Kidney (tissue), 14 donors: ENCODE data around the gene MREG. TPM values are rescaled to one million over a fixed set of nuclear protein-coding genes. Genes with fewer than 3 reads are reported as not detected.

Experiments used
- DNase-seq, 5 donors: peaks; one replicate each; pipeline ENCODE4 v3.0.0-alpha.2; 2013 to 2020
- FAIRE-seq: peaks from 2 replicates; lab custom pipeline; 2012; peaks lifted over from hg19 to GRCh38; lab: Jason Lieb, UNC
- H3K27ac ChIP-seq, 2 donors: one replicate each; pipeline ENCODE4 v1.7.0; 2013; ENCODE audit warnings: low read depth in 2 of 2, low read length in 2 of 2, inconsistent platforms in 1 of 2
- H3K27me3 ChIP-seq: one replicate; pipeline ENCODE4 v1.7.1; 2013; ENCODE audit warnings: low read length, inconsistent platforms; ENCODE audit not compliant: control insufficient read depth, insufficient read depth
- H3K36me3 ChIP-seq, 3 donors: one replicate each; pipeline versions ENCODE4 v1.7.0 to v1.7.1; 2013; ENCODE audit warnings: low read length in 3 of 3, control low read depth in 1 of 3, inconsistent platforms in 1 of 3; ENCODE audit not compliant: insufficient read depth in 3 of 3, control insufficient read depth in 2 of 3
- H3K4me1 ChIP-seq, 3 donors: one replicate each; pipeline versions ENCODE4 v1.7.0 to v1.7.1; 2013; ENCODE audit warnings: low read length in 3 of 3, inconsistent platforms in 1 of 3, low read depth in 1 of 3; ENCODE audit not compliant: control insufficient read depth in 2 of 3, insufficient read depth in 2 of 3
- H3K4me3 ChIP-seq, 3 donors: one replicate each; pipeline versions ENCODE4 v1.7.0 to v1.8.1; 2013; ENCODE audit warnings: low read length in 3 of 3, control low read depth in 1 of 3, inconsistent platforms in 1 of 3
- H3K9ac ChIP-seq, 3 donors: one replicate each; pipeline versions ENCODE4 v1.7.0 to v1.7.1; 2013; ENCODE audit warnings: low read length in 3 of 3, control low read depth in 1 of 3, inconsistent platforms in 1 of 3
- H3K9me3 ChIP-seq, 3 donors: one replicate each; pipeline versions ENCODE4 v1.7.0 to v1.7.1; 2013; ENCODE audit warnings: low read length in 3 of 3, control low read depth in 1 of 3, inconsistent platforms in 1 of 3; ENCODE audit not compliant: control insufficient read depth in 2 of 3, insufficient read depth in 1 of 3
- intact Hi-C: fragments of 100-400 bp; cut with DNase I; formaldehyde crosslinking; loops from one replicate; pipeline ENCODE4 v1.11.1; 2022
- polyA plus RNA-seq: library from polyadenylated mRNA; stranded (reverse); fragments of 350-450 nt; fragmentation: Illumina TruSeq; extraction: RNeasy Lipid Tissue Mini Kit (QIAGEN cat#74804); gene quantifications from one replicate; pipeline ENCODE4 v1.2.3, GENCODE V29; 2014; ENCODE audit warnings: low read depth, low replicate concordance; ENCODE audit not compliant: insufficient read depth
- total RNA-seq: library from RNA; stranded (reverse); fragmentation: NEBNext Ultra II Directional; extraction: Animal tissue kit (Norgen Biotek cat#: 25700); gene quantifications from one replicate; pipeline ENCODE4 v1.2.1, GENCODE V29; 2021
- TF ChIP-seq, protein P1 (sequence below): IDR thresholded peaks from 3 replicates; pipeline ENCODE4 v1.5.1; 2012; ENCODE audit warnings: mild to moderate bottlenecking, moderate library complexity, borderline replicate concordance; ENCODE audit not compliant: insufficient read depth; ENCODE audit errors: extremely low read depth
- donor health status: control.
- donor health status: control.
- donor health status: control.
- donor health status: control.
- donor health status: control.
- donor health status: DM: yes; HTN: yes; CAD: no.
- donor health status: Normal renal cell carcinoma (clear cell type).

The MREG gene
- total and polyA plus RNA-seq, 2 donors from 2014 or later, result 3.6 to 16.7 TPM

DNA sequence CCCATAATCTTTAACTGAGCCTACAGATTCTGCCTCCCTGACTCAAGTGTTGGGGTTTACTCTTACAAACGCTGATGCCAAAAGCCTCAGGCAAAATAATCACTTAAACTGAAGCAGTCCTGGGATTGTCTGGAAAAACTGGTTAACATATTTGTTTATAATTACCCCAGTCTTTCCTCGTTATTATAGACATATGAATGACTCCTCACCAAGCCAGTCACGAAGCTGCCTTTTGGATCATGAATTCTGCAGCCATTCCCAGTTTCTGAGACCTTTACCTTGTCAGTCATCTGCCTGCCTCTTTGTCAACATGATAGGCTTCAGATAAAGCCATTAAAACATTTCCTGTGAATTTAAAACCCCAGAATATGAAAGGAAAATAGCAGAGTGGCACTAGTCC, 46.4 kb downstream of the MREG start:
- TF ChIP-seq, protein P1, sequence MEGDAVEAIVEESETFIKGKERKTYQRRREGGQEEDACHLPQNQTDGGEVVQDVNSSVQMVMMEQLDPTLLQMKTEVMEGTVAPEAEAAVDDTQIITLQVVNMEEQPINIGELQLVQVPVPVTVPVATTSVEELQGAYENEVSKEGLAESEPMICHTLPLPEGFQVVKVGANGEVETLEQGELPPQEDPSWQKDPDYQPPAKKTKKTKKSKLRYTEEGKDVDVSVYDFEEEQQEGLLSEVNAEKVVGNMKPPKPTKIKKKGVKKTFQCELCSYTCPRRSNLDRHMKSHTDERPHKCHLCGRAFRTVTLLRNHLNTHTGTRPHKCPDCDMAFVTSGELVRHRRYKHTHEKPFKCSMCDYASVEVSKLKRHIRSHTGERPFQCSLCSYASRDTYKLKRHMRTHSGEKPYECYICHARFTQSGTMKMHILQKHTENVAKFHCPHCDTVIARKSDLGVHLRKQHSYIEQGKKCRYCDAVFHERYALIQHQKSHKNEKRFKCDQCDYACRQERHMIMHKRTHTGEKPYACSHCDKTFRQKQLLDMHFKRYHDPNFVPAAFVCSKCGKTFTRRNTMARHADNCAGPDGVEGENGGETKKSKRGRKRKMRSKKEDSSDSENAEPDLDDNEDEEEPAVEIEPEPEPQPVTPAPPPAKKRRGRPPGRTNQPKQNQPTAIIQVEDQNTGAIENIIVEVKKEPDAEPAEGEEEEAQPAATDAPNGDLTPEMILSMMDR, result no peak
- no peak overlapping the region for H3K4me3 ChIP-seq
- H3K27me3 ChIP-seq, result no peaks in the 10 kb centered on the region
- intact Hi-C loops, result no loop called here
- no peak overlapping the region for H3K9ac ChIP-seq
- peaks cover 0 to 4% (median 0%) of the 10 kb centered on the region in 3 donors for H3K36me3 ChIP-seq
- no peak overlapping the region for H3K27ac ChIP-seq
- H3K9me3 ChIP-seq, result no peaks in the 10 kb centered on the region
- DNase-seq (no peak), FAIRE-seq (no peak)
- H3K4me1 ChIP-seq, result no peaks in the 10 kb centered on the region

DNA sequence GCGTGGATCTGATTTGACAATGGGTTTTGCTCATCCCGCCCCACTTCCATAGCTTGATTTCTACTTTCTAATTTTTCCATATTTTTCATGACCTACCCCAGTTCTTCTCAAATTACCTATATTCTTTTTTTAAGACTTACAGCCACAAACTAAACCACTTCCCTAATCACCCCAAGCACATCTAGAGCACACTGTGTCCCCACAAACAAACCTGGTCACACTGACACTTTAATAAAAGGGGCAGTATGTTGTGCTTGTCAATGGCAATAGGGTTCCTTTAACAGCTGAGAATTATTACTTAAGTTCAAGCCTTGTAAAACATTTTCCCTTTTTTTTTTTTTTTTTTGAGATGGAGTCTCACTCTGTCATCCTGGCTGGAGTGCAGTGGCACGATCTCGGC, 47.1 kb downstream of the MREG start:
- Histone ChIP-seq H3K27ac (no peak overlapping the region), H3K4me3 (no peak overlapping the region), H3K9me3 (no peaks in the 10 kb centered on the region), H3K9ac (no peak overlapping the region), H3K27me3 (no peaks in the 10 kb centered on the region), H3K36me3 (peaks cover 0 to 2% (median 0%) of the 10 kb centered on the region in 3 donors), H3K4me1 (no peaks in the 10 kb centered on the region)
- no peak for DNase-seq
- TF ChIP-seq, protein P1, result no peak
- FAIRE-seq, result no peak
- intact Hi-C loops, result no loop called here

DNA sequence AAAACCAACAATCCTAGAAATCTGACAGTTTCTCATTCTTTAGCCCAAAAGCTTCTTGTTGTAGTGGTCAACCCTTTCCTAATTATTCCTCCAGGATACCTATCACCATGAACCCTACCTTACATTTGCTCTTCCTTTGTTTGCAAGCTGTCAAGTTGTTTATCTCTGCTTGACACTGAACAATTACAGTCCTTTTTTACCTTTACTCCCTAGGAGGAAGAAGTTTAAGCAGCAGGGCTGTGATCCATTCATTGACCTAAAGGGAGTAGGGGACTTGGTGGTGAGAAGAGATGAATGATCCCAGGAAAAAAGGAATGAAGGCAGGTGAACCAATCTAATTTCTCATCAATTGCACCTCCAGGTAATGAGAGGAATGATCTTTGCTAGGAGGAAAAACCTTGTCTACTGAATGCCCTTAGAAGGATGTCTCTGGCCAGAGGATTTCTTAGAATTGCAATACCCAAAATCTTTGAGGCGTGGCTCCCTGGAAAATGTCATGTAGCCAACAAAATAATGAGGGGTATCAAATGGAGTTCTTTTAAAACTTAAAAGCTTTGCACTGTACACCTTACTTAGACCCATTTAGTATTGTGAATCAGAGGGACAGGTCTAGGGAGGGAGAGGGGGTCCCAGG, 47.7 kb downstream of the MREG start:
- TF ChIP-seq, protein P1, result no peak
- no peak overlapping the region for H3K27ac ChIP-seq
- no peaks in the 10 kb centered on the region for H3K4me1 ChIP-seq
- FAIRE-seq, result no peak
- H3K9ac ChIP-seq, result no peak overlapping the region
- no peaks in the 10 kb centered on the region for H3K9me3 ChIP-seq
- no peaks in the 10 kb centered on the region for H3K27me3 ChIP-seq
- no peak overlapping the region for H3K4me3 ChIP-seq
- no peak for DNase-seq
- intact Hi-C loops, result no loop called here
- H3K36me3 ChIP-seq, result peaks cover 0 to 2% (median 0%) of the 10 kb centered on the region in 3 donors
